GM12874 (cell line): ENCODE data around the gene DNAJA3.

Experiments used
- CTCF ChIP-seq: IDR thresholded peaks from 2 replicates; pipeline ENCODE4 v1.5.1; 2011; ENCODE audit warnings: low read depth, mild to moderate bottlenecking, control low read depth, low read length, moderate library complexity; ENCODE audit not compliant: insufficient read depth

The DNAJA3 gene

GRCh38 chr16:4481963-4482362 lies 56.3 kb downstream of the DNAJA3 start:
- no peak for TF ChIP-seq CTCF

GRCh38 chr16:4486126-4486893 lies 60.6 kb downstream of the DNAJA3 start:
- TF ChIP-seq CTCF: no peak

- no peak for TF ChIP-seq CTCF
These were observed 62.4 kb downstream of the DNAJA3 start for GRCh38 chr16:4487955-4488498.

- TF ChIP-seq CTCF: no peak
These were observed 62.9 kb downstream of the DNAJA3 start for GRCh38 chr16:4488499-4488967.

- TF ChIP-seq CTCF: no peak
These were observed 63.4 kb downstream of the DNAJA3 start for GRCh38 chr16:4489030-4489429.

GRCh38 chr16:4491898-4492297 lies 66.2 kb downstream of the DNAJA3 start:
- TF ChIP-seq CTCF: no peak

GRCh38 chr16:4494746-4495490 lies 69.2 kb downstream of the DNAJA3 start:
- TF ChIP-seq CTCF: no peak
